ENCODE results near the gene TBC1D22A.
"Not testable (repeated sequence)": the region's sequence is repeated elsewhere in the genome, so short reads cannot be mapped to it uniquely, and the experiment has no call there.

TBC1D22A gene

DNA sequence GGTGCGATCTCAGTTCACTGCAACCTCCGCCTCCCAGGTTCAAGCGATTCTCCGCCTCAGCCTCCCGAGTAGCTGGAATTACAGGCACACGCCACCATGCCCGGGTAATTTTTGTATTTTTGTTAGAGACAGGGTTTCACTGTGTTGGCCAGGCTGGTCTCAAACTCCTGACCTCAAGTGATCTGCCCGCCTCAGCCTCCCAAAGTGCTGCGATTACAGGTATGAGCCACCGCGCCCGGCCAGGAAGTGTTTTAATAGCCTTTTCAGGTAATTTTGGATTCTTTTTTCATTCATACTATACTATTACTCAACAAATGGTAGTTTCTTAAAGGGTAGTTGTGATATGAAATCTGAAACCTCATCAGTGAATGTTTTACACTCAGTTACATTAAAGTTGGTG lies 216.2 kb downstream of the TBC1D22A start:
- DNase-seq = not testable (repeated sequence)

GRCh38 chr22:46979506-46979905 lies 217.1 kb downstream of the TBC1D22A start:
- DNase-seq = no peak

GRCh38 chr22:46980392-46980791 lies 217.9 kb downstream of the TBC1D22A start:
- DNase-seq = no peak

GRCh38 chr22:46982635-46983034 lies 220.2 kb downstream of the TBC1D22A start:
- no peak for DNase-seq

- no peak for DNase-seq
Observed at GRCh38 chr22:46983046-46983445, 220.6 kb downstream of the TBC1D22A start.

DNA sequence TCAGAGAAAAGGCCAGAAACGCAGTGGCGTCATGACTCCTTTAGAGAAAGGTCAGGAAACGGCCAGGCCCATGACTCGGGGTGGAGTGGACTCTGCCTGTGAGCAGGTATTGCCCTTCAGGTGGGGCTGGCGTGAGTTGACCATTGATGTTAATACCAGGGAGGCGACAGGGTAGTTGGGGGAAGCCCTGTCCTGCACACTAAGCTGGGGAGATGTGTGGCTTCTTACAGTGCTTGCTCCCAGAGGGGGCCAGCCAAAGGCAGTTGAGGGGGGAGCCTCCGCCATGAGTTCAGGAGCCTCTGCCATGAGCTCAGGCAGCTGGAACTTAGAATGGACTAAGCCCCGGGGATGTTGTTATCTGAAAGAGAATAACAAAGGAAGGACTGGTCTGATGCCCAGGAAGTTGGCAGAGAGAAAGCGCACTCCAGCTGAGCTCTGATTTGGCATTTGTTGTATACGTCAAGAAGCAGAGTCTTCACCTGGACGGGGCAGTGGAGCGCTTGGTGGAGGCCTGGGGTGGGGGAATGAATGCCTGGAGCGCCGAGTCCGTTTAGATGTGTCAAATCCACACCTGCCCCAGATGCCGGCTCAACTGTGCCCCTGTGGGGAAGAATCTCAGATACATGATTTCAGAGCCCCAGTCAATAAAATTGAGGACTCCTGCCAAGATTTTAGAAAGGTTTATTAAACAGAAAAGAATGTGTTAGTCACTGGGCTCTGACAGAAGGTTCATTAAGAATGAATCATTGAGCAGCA lies 222.5 kb downstream of the TBC1D22A start:
- DNase-seq = no peak

DNA sequence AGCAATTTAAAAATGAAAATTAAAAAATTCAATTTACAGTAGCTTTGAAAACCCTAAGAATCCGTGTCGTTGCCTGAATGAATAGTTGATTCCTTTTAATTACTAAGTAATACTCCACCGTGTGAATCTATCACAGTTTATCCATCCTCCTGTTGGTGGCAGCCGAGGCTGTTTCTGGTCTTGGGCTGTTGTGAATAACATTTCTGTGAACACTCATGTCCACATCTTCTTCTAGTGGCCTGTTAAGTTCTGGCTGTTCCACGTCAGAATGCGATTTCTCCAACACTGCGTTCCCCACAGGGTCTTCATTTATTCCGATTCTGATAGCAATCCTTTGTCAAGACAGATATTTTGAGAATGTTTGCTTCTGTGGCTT lies 223.0 kb downstream of the TBC1D22A start:
- DNase-seq = no peak

DNA sequence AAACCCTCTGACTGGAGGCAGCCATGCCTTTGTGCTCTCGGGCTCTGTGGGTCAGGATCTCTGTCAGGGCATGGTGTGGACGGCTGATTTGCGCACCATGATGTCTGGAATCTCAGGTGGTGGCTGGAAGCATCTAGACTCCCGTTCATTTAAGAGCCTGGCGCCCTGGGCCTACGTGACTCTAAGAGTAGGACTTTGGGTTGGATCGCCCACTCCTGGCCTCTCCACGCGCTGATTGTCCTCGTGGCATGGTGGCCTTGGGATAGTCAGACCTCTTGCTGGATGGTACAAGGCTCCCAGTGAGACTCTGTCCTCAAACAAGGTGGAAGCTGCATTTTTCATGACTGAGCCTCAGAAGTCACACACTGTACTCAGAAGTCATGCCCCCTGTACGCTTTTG lies 224.3 kb downstream of the TBC1D22A start:
- no peak for DNase-seq

- no peak for DNase-seq
Observed at GRCh38 chr22:46990937-46991550, 228.6 kb downstream of the TBC1D22A start.

DNA sequence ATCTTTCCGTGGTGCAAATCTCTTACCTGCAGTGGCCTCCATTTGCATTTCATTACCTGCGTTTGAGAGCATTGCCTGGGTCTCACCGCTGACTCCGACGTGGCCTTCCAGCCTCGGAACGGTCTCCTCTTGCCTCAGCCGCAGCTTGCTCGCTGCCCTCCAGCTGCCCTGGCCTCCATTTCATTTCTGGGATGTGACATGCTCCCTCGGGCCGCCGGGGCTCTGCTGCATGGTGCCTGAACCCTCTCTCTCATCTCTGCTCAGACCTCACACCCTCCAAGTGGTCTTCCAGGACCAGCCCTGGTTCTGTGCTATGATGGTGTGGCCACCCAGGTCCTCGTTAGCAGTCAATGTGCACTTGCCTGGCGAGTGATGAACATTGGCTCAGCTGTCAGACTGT lies 229.2 kb downstream of the TBC1D22A start:
- no peak for DNase-seq

GRCh38 chr22:46992121-46992731 lies 229.8 kb downstream of the TBC1D22A start:
- no peak for DNase-seq

GRCh38 chr22:46993633-46994032 lies 231.2 kb downstream of the TBC1D22A start:
- no peak for DNase-seq

- DNase-seq = no peak
Observed at GRCh38 chr22:46994265-46994664, 231.8 kb downstream of the TBC1D22A start.

GRCh38 chr22:46994983-46995382 lies 232.5 kb downstream of the TBC1D22A start:
- DNase-seq = no peak

- DNase-seq = no peak
Observed at GRCh38 chr22:46995501-46996360, 233.3 kb downstream of the TBC1D22A start.

GRCh38 chr22:46996595-46997310 lies 234.3 kb downstream of the TBC1D22A start:
- no peak for DNase-seq

- DNase-seq = no peak
Observed at GRCh38 chr22:46997311-46997970, 235.0 kb downstream of the TBC1D22A start.

DNA sequence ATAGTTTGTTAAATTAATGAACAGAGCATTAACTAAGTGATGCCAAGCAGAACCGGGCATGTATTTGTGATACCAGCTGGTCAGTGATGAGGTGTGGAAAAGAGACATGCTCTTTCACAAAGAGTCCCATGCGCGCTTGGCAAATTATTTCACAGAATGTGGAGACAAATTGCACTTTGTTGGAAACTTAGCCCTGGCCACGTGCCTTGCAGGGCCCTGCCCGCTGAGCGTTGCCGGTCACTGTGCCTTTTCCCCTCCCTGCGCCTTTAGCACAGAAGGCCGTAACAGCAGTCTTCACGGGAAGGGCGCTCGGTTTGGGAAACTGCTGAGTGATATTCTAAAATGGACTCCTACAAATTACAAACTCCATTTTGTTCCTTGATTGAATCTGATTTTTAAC lies 235.9 kb downstream of the TBC1D22A start:
- DNase-seq = no peak

- no peak for DNase-seq
Observed at GRCh38 chr22:47000256-47000655, 237.8 kb downstream of the TBC1D22A start.

DNA sequence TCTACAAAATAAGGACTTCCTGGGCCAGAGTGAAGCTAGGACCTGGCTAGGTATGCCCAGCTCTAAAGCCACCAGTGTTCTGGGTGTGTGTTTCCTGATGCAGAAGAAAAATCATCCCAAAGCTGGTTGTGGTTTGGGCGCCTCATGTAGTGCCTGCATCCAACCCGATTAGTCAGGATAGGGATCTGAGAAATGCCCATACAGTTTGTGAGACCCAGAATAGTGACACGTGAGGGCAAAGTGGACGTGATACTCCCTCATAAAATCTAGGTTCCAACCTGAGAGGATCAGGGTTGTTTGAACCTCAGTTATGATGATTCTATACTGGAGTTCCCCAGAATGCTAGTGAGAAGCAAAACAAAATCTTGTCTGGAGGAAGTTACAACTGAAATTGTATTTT lies 238.4 kb downstream of the TBC1D22A start:
- no peak for DNase-seq

DNA sequence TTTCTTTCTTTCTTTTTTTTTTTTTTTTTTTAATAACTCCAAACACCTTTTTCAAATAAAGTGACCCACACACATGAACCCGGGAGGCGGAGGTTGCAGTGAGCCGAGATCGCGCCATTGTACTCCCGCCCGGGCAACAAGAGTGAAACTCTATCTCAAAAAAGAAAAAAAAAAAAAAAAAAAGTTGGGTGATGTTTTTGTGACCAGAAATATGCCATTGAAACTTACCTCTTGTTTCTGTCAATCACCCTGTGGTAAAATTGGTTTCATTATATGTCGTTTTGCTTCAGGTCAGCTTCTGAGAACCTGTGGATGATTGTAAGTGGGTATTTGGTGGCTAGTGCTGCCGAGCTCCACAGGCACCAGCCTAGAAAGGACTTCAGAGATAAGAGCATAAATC lies 238.8 kb downstream of the TBC1D22A start:
- DNase-seq = no peak

- DNase-seq = no peak
Observed at GRCh38 chr22:47002692-47003091, 240.2 kb downstream of the TBC1D22A start.
